ENCODE results near the gene CBX7.
A peak's percentile ranks its signal among the peaks of the same experiment; 100 is the strongest.

Gene CBX7

GRCh38 chr22:39146256-39147101 lies 6.0 kb downstream of the CBX7 start:
- DNase-seq, result peak in 1 of 3 experiments; percentile 5

- no peak for DNase-seq
These were observed 8.2 kb downstream of the CBX7 start for GRCh38 chr22:39144101-39144767.

- no peak for DNase-seq
These were observed 10.3 kb downstream of the CBX7 start for GRCh38 chr22:39142088-39142680.

- DNase-seq, result no peak
These were observed 12.5 kb downstream of the CBX7 start for GRCh38 chr22:39139933-39140332.

GRCh38 chr22:39138357-39138997 lies 14.0 kb downstream of the CBX7 start:
- no peak for DNase-seq

- DNase-seq, result no peak
These were observed 16.2 kb downstream of the CBX7 start for GRCh38 chr22:39136317-39136716.

- DNase-seq, result peak in 2 of 3 experiments; percentile 6 to 20
These were observed 17.2 kb downstream of the CBX7 start for GRCh38 chr22:39135092-39135896.

- no peak for DNase-seq
These were observed 18.0 kb downstream of the CBX7 start for GRCh38 chr22:39134366-39135091.

GRCh38 chr22:39133871-39134270 lies 18.6 kb downstream of the CBX7 start:
- DNase-seq, result no peak

- DNase-seq, result no peak
These were observed 19.5 kb downstream of the CBX7 start for GRCh38 chr22:39132871-39133524.

- DNase-seq, result no peak
These were observed 20.2 kb downstream of the CBX7 start for GRCh38 chr22:39132281-39132680.

- DNase-seq, result no peak
These were observed 21.3 kb downstream of the CBX7 start for GRCh38 chr22:39130892-39131855.

GRCh38 chr22:39130152-39130704 lies 22.3 kb downstream of the CBX7 start:
- DNase-seq, result no peak

- DNase-seq, result no peak
These were observed 22.7 kb downstream of the CBX7 start for GRCh38 chr22:39129746-39130145.

- no peak for DNase-seq
These were observed 23.4 kb downstream of the CBX7 start for GRCh38 chr22:39129081-39129480.

GRCh38 chr22:39128508-39128907 lies 24.0 kb downstream of the CBX7 start:
- DNase-seq, result no peak

- DNase-seq, result peak in 1 of 3 experiments; percentile 30
These were observed 26.9 kb downstream of the CBX7 start for GRCh38 chr22:39125622-39126021.

- no peak for DNase-seq
These were observed 28.5 kb downstream of the CBX7 start for GRCh38 chr22:39123751-39124581.

Data from NCI-H1417 (cell line).